Breast epithelium (tissue), 3 donors: ENCODE data around the gene NOP56.

ENCODE experiments used
- CTCF ChIP-seq, 3 donors: fragments of 450-650 bp; IDR thresholded peaks; one replicate each; pipeline ENCODE4 v1.5.1; 2016 to 2017; ENCODE audit warnings: antibody characterized with exemption in 3 of 3, mild to moderate bottlenecking in 3 of 3, moderate library complexity in 3 of 3
- POLR2A ChIP-seq: fragments of 450-650 bp; IDR thresholded peaks from one replicate; pipeline ENCODE4 v1.6.1; 2016; ENCODE audit warnings: antibody characterized with exemption, mild to moderate bottlenecking, moderate library complexity
- POLR2AphosphoS5 ChIP-seq, 3 donors: sonication (generic); formaldehyde crosslinking; IDR thresholded peaks; one replicate each; pipeline ENCODE4 v1.6.1; 2017; ENCODE audit warnings: antibody characterized with exemption in 3 of 3

GRCh38 chr20:2707353-2708072 lies 55.1 kb downstream of the NOP56 start:
- TF ChIP-seq CTCF (IDR thresholded peaks at IDR 0.05) (no peak), POLR2A (no peak), POLR2AphosphoS5 (IDR thresholded peaks at IDR 0.05) (no peak)
